GM12874 (cell line): ENCODE measurements around the gene MYT1.

Experiments
- TF ChIP-seq, protein P1 (sequence below): IDR thresholded peaks from 2 replicates; pipeline ENCODE4 v1.5.1; 2011; ENCODE audit warnings: low read depth, mild to moderate bottlenecking, control low read depth, low read length, moderate library complexity; ENCODE audit not compliant: insufficient read depth

MYT1 gene

DNA sequence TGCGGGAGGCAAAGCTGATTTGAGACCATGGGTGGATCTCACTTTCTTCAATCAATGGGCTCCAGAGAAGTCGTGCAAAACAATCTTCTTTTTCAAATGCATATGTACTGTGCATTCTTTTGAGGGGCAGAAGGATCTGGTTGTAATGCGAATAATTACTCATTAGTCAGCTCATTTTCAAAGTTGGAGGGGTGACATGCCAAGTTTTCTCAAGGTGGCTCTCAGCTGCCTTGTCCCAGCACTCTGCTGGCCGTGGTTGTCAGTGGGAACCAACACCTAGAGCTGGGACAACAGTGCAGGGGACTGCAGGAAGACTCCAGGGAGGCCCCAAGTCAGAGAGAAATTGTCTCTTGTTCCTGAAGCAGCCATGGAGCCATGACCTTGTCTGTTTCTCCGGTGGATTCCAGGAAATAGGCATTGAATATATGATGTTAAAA, 25.3 kb downstream of the MYT1 start:
- TF ChIP-seq, protein P1, sequence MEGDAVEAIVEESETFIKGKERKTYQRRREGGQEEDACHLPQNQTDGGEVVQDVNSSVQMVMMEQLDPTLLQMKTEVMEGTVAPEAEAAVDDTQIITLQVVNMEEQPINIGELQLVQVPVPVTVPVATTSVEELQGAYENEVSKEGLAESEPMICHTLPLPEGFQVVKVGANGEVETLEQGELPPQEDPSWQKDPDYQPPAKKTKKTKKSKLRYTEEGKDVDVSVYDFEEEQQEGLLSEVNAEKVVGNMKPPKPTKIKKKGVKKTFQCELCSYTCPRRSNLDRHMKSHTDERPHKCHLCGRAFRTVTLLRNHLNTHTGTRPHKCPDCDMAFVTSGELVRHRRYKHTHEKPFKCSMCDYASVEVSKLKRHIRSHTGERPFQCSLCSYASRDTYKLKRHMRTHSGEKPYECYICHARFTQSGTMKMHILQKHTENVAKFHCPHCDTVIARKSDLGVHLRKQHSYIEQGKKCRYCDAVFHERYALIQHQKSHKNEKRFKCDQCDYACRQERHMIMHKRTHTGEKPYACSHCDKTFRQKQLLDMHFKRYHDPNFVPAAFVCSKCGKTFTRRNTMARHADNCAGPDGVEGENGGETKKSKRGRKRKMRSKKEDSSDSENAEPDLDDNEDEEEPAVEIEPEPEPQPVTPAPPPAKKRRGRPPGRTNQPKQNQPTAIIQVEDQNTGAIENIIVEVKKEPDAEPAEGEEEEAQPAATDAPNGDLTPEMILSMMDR: no peak

DNA sequence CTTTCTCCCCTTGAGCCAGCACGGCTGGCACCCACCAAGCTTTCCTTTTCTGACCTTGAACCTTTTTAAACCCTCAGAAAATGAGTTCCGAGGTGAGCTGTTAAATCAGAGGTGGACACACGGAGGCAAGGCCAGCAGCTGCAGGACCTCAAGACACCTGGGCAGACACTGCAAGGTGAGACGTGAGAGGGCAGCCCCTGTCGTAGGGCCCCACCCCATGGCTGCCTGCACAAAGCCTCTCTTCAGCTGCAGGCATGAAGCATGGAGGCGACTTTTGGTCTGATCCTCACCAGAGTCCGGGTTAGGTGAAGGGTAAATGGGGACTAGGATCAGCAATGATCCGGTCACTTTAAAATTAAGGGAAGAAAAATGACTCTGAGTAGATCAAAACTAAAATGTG, 25.7 kb downstream of the MYT1 start:
- TF ChIP-seq, protein P1: no peak

DNA sequence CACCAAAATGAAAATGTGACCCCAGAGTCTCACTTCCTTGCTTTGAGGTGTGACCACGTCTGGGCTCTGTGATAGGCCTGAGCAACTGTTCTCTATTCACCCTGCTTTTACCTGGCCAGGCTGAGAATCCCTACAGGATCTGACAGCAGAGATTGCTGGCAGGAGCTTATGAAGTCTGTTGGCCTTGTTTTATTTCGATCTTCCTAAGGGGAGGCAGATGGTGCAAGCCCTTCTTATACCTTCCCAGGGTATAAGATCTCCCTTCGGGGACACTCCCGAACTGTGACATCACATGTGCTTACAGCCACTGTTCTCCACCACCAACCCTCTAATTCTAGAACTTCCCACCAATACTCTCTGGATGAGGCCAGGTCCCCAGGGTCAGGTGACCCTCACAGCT, 26.8 kb downstream of the MYT1 start:
- TF ChIP-seq, protein P1: no peak

DNA sequence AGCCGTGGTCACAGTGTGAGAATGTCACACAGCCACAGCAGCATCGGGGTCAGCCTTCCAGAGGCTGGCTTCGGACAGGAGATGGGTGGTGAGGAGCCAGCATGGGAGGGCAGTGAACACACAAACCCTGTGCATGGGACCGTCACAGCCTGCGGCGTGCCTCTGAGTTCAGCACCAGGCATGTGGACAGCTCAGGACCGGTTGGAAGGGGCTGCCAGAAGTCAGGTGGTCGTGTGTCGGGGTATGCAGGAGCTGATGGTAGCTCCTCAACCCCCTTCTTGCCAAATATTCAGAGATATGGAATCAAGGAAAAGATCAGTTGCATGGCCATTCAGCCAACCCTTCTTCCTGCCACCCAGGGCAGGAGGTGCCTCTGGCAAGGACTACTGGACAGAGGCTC, 28.2 kb downstream of the MYT1 start:
- TF ChIP-seq, protein P1: no peak

DNA sequence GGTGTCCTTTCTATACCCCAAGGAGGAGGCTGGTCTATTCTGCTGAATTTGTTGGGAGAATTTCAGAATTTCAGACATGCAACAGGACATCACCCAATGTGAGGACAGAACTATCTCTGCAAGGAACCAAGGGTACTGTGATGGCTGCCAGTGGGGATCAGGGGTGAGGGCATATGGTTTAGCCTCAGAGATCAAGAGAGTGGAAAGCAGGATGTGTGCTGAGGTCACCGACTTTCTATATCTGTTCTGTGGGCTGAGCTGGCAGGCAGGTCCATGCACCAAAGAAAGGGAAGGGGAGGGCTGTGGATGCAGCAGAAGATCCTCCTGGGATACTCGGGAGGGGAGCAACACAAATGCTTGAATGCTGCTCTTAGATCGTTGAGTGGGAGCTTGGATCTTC, 28.8 kb downstream of the MYT1 start:
- TF ChIP-seq, protein P1: no peak

DNA sequence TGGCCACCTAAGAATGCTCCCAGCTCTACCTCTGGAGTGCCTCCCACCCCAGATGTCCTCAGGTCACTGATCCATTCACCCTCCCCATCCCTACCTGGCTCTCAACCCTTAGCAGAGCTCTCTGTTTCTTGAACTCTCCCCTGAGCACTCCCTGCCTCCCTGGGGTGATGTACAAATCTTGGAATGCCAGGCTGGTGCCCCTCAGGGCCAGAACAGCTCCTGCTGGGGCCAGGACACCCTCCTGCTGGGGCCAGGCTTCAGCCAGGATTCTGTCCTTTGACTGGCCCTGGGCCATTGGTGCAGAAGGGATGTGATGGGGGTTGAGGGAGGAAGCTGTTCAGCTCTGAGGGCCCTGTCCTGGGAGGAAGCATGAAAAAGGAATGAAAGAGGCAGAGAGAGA, 30.0 kb downstream of the MYT1 start:
- TF ChIP-seq, protein P1: no peak

DNA sequence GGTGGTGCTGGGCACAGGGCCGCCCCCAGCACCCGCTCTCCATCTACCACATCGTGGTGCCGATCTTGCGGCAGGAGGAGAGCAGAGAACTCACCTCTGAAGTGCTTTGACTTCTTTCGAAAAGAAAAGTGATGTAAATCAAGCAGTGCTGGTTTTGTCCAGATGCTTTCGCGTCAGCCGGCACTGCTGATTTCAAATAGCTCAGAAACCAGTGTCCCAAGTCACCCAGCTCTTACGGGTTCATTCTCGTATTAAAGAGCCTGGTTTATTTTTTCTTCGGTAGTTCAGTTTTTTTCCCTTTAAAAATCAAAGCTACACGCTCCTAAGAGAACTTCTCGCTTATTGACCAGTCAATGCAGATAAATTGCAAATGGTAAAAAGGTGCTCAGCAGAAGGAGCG, 32.1 kb downstream of the MYT1 start:
- TF ChIP-seq, protein P1: no peak
